Left lung (tissue), 10 donors: ENCODE measurements around the gene GNL3. TPM values are rescaled to one million over a fixed set of nuclear protein-coding genes. Genes with fewer than 3 reads are reported as not detected.

Experiments
- ATAC-seq: fragments of 200-7000 bp; cut with Tn5 transposase; one replicate; pipeline ENCODE4 v1.9.1; 2020; ENCODE audit warnings: moderate library complexity
- DNase-seq, 4 donors: peaks; one replicate each; pipeline ENCODE4 v3.0.0-alpha.2; 2013 to 2020
- H3K27ac ChIP-seq, 2 donors: fragments of 200-600 bp; sonication (generic) in 1 of 2; one replicate each; pipeline versions ENCODE4 v1.5.0 to v1.8.0; 2020 to 2021
- H3K27me3 ChIP-seq, 2 donors: fragments of 200-600 bp; sonication (generic) in 1 of 2; one replicate each; pipeline versions ENCODE4 v1.5.0 to v1.8.0; 2020 to 2021
- H3K36me3 ChIP-seq, 2 donors: fragments of 200-600 bp; sonication (generic) in 1 of 2; one replicate each; pipeline versions ENCODE4 v1.5.0 to v1.8.0; 2020 to 2021
- H3K4me1 ChIP-seq, 2 donors: fragments of 200-600 bp; one replicate each; pipeline ENCODE4 v1.8.0; 2021
- H3K4me3 ChIP-seq, 2 donors: fragments of 200-600 bp; sonication (generic) in 1 of 2; one replicate each; pipeline versions ENCODE4 v1.5.0 to v1.8.0; 2020 to 2021; ENCODE audit warnings: mild to moderate bottlenecking in 1 of 2
- H3K9me3 ChIP-seq, 2 donors: fragments of 200-600 bp; sonication (generic) in 1 of 2; one replicate each; pipeline versions ENCODE4 v1.5.0 to v1.8.0; 2020 to 2021
- intact Hi-C, 2 donors: fragments of 100-400 bp; cut with DNase I; formaldehyde crosslinking; loops; one replicate each; pipeline versions ENCODE4 v1.11.2 to v1.14.2; 2022
- polyA plus RNA-seq, 6 donors: library from polyadenylated mRNA; unstranded; fragments of 120-200 nt; gene quantifications; one replicate each; pipeline ENCODE4 v1.2.1, GENCODE V29; 2013; ENCODE audit not compliant: insufficient read length in 6 of 6
- total RNA-seq, 2 donors: library from RNA; stranded (reverse); fragmentation: NEBNext Ultra II Directional; extraction: Animal tissue kit (Norgen Biotek cat#: 25700); gene quantifications; one replicate each; pipeline ENCODE4 v1.2.1, GENCODE V29; 2021
- TF ChIP-seq, protein P1 (sequence below), 2 donors: fragments of 200-600 bp; sonication (generic) in 1 of 2; IDR thresholded peaks; one replicate each; pipeline versions ENCODE4 v1.5.0 to v1.8.0; 2021; ENCODE audit warnings: antibody characterized with exemption in 2 of 2
- donor health status: DM: no; HTN: yes; CAD: no.
- donor health status: DM: no; HTN: no; CAD: no.

GNL3 gene
- total and polyA plus RNA-seq, 8 donors = 44.5 to 127 (median 101) TPM

DNA sequence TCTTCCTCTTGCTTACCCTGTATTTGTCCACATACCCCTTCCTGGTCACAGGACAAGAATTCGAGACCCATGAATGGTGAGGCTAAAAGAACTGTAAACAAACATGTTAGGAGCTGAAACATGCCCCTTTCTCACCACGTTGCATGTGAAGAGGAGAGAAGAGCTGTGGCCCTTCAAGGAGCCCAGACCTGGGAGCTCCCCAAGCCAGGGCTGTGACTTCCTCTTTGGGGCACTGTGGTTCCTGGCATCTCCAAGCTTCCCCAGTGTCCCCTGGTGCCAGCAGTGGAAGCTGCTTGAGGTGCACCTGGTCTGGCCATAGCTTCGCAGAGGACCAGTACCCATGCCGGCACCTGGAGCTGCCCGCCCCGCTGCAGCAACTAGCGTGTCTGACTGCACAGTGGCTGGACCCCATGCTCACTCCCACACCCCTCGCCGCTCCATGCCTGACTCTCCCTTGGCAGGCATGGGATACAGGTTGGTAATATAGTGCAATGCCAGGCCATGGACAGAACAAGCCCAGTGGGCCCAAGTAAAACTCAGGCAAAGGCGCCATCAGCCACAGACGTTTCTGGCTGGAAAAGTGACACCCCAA, 30.0 kb downstream of the GNL3 start:
- no peaks in the 10 kb centered on the region for H3K27me3 ChIP-seq
- no peak overlapping the region for H3K27ac ChIP-seq
- peaks cover 0 to 12% of the 10 kb centered on the region in 2 donors for H3K4me1 ChIP-seq
- ATAC-seq = no peak
- DNase-seq = no peak
- no peaks in the 10 kb centered on the region for H3K9me3 ChIP-seq
- TF ChIP-seq, protein P1, sequence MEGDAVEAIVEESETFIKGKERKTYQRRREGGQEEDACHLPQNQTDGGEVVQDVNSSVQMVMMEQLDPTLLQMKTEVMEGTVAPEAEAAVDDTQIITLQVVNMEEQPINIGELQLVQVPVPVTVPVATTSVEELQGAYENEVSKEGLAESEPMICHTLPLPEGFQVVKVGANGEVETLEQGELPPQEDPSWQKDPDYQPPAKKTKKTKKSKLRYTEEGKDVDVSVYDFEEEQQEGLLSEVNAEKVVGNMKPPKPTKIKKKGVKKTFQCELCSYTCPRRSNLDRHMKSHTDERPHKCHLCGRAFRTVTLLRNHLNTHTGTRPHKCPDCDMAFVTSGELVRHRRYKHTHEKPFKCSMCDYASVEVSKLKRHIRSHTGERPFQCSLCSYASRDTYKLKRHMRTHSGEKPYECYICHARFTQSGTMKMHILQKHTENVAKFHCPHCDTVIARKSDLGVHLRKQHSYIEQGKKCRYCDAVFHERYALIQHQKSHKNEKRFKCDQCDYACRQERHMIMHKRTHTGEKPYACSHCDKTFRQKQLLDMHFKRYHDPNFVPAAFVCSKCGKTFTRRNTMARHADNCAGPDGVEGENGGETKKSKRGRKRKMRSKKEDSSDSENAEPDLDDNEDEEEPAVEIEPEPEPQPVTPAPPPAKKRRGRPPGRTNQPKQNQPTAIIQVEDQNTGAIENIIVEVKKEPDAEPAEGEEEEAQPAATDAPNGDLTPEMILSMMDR (IDR thresholded peaks at IDR 0.05) = no peak
- H3K36me3 ChIP-seq = peaks cover 0 to 8% of the 10 kb centered on the region in 2 donors
- intact Hi-C loops = no loop called here
- H3K4me3 ChIP-seq = no peak overlapping the region

DNA sequence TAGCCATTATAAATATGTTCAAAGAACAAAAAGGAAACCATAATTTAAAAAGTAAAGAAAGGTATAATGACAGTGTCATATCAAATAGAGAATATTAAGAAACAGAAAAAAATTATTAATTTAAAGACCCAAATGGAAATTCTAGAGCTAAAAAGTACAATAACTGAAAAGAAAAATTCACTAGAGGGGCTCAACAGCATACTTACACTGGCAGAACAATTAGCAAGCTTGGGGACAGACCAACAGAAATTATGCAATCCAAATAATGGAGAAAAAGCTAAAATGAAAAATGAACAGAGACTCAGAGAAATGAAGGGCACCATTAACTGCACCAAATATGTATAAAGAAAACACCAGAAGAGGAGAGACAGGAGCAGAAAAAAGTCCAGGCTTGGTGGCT, 33.8 kb downstream of the GNL3 start:
- DNase-seq (no peak), ATAC-seq (no peak)
- Histone ChIP-seq H3K27ac (peak overlapping the region in 1 of 2 donors; percentile 66), H3K27me3 (no peaks in the 10 kb centered on the region), H3K4me1 (peaks cover 0 to 29% of the 10 kb centered on the region in 2 donors), H3K36me3 (no peaks in the 10 kb centered on the region), H3K9me3 (no peaks in the 10 kb centered on the region), H3K4me3 (no peak overlapping the region)
- TF ChIP-seq, protein P1 (IDR thresholded peaks at IDR 0.05) = no peak
- intact Hi-C loops = no loop called here

DNA sequence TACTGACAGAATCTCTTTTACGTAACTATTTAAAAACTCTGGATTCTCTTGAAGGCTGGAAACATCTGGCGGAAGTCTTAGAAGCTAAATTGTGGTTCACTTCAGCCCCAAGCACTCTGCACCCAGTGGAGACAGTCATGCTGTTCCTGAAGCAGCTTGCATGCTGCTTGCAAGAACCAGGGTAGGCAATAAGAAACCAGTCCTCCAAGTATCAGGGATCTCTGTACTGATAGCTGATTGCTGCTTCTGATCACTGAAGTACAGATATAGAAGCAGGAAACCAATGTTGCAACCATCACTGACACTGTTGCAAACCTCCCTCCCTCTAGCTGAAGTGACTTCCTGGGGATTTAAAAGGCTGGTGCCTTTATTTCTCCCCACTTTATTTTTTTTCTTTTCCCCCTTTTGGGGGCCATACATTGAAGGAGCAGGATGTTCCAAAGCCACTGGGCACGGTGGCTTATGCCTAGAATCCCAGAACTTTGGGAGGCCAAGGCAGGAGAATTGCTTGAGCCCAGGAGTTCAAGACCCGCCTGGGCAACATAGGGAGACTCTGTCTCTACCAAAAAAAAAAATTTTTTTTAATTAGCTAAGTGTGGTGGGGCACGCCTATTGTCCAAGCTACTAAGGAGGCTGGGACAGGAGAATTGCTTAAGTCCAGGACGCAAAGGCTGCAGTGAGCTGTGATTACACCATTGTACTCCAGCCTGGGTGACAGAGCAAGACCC, 35.3 kb downstream of the GNL3 start:
- ATAC-seq (peak; percentile 49), DNase-seq (no peak)
- Histone ChIP-seq H3K9me3 (no peaks in the 10 kb centered on the region), H3K27me3 (no peaks in the 10 kb centered on the region), H3K4me1 (peaks cover 0 to 29% of the 10 kb centered on the region in 2 donors), H3K27ac (peak overlapping the region in 1 of 2 donors; percentile 66), H3K36me3 (no peaks in the 10 kb centered on the region), H3K4me3 (no peak overlapping the region)
- intact Hi-C loops = no loop called here
- TF ChIP-seq, protein P1 (IDR thresholded peaks at IDR 0.05) = no peak

DNA sequence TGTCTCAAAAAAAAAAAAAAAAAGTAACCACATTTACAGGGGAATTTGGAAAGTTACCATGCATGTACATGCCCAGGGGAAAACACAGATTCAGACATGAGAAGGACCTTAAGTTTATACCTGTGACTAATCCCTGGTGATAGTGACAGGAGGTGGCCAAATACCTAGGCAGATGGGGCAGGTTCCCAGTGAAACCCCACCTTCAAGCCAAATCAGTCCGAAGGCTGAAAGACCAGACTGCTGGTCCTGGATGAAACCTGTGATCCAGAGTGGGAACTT, 35.8 kb downstream of the GNL3 start:
- intact Hi-C loops = no loop called here
- H3K36me3 ChIP-seq = no peaks in the 10 kb centered on the region
- peak overlapping the region in 1 of 2 donors; percentile 66 for H3K27ac ChIP-seq
- TF ChIP-seq, protein P1 (IDR thresholded peaks at IDR 0.05) = no peak
- peaks cover 0 to 29% of the 10 kb centered on the region in 2 donors for H3K4me1 ChIP-seq
- H3K4me3 ChIP-seq = no peak overlapping the region
- H3K27me3 ChIP-seq = no peaks in the 10 kb centered on the region
- DNase-seq (no peak), ATAC-seq (no peak)
- no peaks in the 10 kb centered on the region for H3K9me3 ChIP-seq

DNA sequence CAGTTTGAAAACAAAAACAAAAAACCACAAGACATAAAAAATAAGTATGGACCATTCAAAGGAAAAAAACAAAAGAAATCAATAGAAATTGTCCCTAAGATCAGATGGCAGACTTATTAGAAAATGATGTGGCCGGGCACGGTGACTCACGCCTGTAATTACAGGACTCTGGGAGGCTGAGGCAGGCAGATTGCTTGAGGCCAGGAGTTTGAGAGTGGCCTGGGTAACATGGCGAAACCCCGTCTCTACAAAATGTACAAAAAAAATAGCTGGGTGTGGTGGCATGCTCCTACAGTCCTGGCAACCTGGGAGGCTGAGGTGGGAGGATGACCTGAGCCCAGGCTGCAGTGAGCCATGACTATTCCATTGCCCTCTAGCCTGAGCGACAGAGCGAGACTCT, 36.7 kb downstream of the GNL3 start:
- peaks cover 0 to 29% of the 10 kb centered on the region in 2 donors for H3K4me1 ChIP-seq
- H3K27me3 ChIP-seq = no peaks in the 10 kb centered on the region
- TF ChIP-seq, protein P1 (IDR thresholded peaks at IDR 0.05) = no peak
- H3K4me3 ChIP-seq = no peak overlapping the region
- intact Hi-C loops = no loop called here
- no peaks in the 10 kb centered on the region for H3K9me3 ChIP-seq
- H3K27ac ChIP-seq = no peak overlapping the region
- peaks cover 0 to 1% of the 10 kb centered on the region in 2 donors for H3K36me3 ChIP-seq
- DNase-seq (no peak), ATAC-seq (no peak)
